ENCODE results near the gene SCN4B.

GRCh38 chr11:118106789-118107335 lies 45.8 kb downstream of the SCN4B start:
- TF ChIP-seq ZFP3 (CRISPR knock-in tag; IDR thresholded peaks at IDR 0.05) (no peak), ARNTL (CRISPR knock-in tag; IDR thresholded peaks at IDR 0.05; ENCODE audit: borderline replicate concordance, low read depth) (no peak), SNAI2 (CRISPR knock-in tag; IDR thresholded peaks at IDR 0.05) (no peak), TOX (CRISPR knock-in tag; IDR thresholded peaks at IDR 0.05; ENCODE audit: borderline replicate concordance) (no peak), ESRRG (CRISPR knock-in tag; IDR thresholded peaks at IDR 0.05) (no peak), PATZ1 (CRISPR knock-in tag; IDR thresholded peaks at IDR 0.05; ENCODE audit: borderline replicate concordance) (no peak), GLIS3 (CRISPR knock-in tag; IDR thresholded peaks at IDR 0.05) (no peak), ZNF565 (CRISPR knock-in tag; conservative IDR thresholded peaks at IDR 0.05; ENCODE audit: low read depth) (no peak), CREB5 (CRISPR knock-in tag; IDR thresholded peaks at IDR 0.05; ENCODE audit: low read depth) (no peak)

Measured in SK-N-SH treated with all-trans-retinoic acid at 6 μM for 48 hours (cell line).